Measurements from ENCODE around the gene SUSD5.
A peak's percentile ranks its signal among the peaks of the same experiment; 100 is the strongest.

SUSD5 gene

DNA sequence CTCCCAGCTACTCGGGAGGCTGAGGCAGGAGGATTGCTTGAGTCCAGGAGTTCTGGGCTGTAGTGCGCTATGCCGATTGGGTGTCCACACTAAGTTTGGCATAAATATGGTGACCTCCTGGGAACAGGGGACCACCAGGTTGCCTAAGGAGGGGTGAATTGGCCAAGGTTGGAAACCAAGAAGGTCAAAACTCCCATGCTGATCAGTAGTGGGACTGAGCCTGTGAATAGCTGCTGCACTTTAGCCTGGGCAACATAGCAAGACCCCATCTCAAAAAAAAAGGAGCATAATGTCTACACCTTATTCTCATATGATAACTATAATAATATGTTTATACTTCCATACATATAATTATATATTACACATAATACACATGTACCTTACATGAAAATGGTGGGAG lies 115.6 kb downstream of the SUSD5 start:
- Histone ChIP-seq H3K4me1 (ENCODE audit: control insufficient read depth, insufficient read depth, low read length) (no peaks in the 10 kb centered on the region), H3K36me3 (ENCODE audit: control insufficient read depth in 2 of 2, insufficient read depth in 1 of 2, low read length in 2 of 2) (no peaks in the 10 kb centered on the region), H3K27ac (ENCODE audit: extremely low read depth, low read depth, low read length) (no peak overlapping the region), H3K4me3 (ENCODE audit: low read depth, low read length) (no peak overlapping the region), H3K9me3 (ENCODE audit: control insufficient read depth, insufficient read depth, low read depth, low read length) (no peaks in the 10 kb centered on the region)
- TF ChIP-seq ZNF121 (tag by site-specific recombination; IDR thresholded peaks at IDR 0.05) (peak; percentile 63; the same call in 1 of the 2 replicates), ZNF416 (tag by site-specific recombination; IDR thresholded peaks at IDR 0.05) (no peak)
- TF ChIP-seq, protein P1, sequence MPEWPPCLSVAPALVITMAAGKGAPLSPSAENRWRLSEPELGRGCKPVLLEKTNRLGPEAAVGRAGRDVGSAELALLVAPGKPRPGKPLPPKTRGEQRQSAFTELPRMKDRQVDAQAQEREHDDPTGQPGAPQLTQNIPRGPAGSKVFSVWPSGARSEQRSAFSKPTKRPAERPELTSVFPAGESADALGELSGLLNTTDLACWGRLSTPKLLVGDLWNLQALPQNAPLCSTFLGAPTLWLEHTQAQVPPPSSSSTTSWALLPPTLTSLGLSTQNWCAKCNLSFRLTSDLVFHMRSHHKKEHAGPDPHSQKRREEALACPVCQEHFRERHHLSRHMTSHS (tag by site-specific recombination; IDR thresholded peaks at IDR 0.05) = no peak
- ChIA-PET POLR2A (no interaction called here), CTCF (no interaction called here)

DNA sequence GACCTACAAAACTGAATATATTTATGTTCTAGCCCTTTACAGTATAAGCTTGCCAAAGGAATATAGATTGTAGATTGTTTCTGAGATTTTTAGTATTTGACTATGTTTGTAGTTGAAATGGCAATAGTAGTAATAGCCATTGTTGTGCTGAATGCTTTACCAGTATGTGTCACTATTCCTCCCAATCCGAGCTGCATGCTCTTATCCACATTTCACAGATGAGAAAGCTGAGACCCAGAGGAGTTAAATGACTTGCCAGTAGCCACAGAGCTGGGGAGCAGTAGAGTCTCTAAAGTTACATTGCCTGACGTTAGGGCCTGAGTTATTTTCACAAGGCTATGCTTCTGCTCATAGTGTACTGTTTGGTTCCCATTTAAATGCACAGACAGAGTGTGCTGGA lies 118.4 kb downstream of the SUSD5 start:
- CTCF ChIA-PET = no interaction called here

More for the DNA sequence above, 118.4 kb downstream of the SUSD5 start:
- H3K4me3 ChIP-seq (ENCODE audit: low read depth, low read length) = no peak overlapping the region
- no peaks in the 10 kb centered on the region for H3K36me3 ChIP-seq (ENCODE audit: control insufficient read depth in 2 of 2, insufficient read depth in 1 of 2, low read length in 2 of 2)
- TF ChIP-seq ZNF560 (tag by site-specific recombination; IDR thresholded peaks at IDR 0.05; ENCODE audit: borderline replicate concordance) = no peak
- TF ChIP-seq, protein P2, sequence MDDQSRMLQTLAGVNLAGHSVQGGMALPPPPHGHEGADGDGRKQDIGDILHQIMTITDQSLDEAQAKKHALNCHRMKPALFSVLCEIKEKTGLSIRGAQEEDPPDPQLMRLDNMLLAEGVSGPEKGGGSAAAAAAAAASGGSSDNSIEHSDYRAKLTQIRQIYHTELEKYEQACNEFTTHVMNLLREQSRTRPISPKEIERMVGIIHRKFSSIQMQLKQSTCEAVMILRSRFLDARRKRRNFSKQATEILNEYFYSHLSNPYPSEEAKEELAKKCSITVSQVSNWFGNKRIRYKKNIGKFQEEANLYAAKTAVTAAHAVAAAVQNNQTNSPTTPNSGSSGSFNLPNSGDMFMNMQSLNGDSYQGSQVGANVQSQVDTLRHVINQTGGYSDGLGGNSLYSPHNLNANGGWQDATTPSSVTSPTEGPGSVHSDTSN (CRISPR knock-in tag; IDR thresholded peaks at IDR 0.05) = no peak
- no peak for TF ChIP-seq ZNF138 (tag by site-specific recombination; IDR thresholded peaks at IDR 0.05; ENCODE audit: borderline replicate concordance)
- no peak for TF ChIP-seq ZEB2 (tag by site-specific recombination; IDR thresholded peaks at IDR 0.05)
- no peak for TF ChIP-seq ZNF223 (tag by site-specific recombination; IDR thresholded peaks at IDR 0.05)
- TF ChIP-seq ZNF248 (tag by site-specific recombination; IDR thresholded peaks at IDR 0.05) = no peak
- TF ChIP-seq, protein P3, sequence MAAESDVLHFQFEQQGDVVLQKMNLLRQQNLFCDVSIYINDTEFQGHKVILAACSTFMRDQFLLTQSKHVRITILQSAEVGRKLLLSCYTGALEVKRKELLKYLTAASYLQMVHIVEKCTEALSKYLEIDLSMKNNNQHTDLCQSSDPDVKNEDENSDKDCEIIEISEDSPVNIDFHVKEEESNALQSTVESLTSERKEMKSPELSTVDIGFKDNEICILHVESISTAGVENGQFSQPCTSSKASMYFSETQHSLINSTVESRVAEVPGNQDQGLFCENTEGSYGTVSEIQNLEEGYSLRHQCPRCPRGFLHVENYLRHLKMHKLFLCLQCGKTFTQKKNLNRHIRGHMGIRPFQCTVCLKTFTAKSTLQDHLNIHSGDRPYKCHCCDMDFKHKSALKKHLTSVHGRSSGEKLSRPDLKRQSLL (tag by site-specific recombination; IDR thresholded peaks at IDR 0.05) = no peak
- TF ChIP-seq, protein P4, sequence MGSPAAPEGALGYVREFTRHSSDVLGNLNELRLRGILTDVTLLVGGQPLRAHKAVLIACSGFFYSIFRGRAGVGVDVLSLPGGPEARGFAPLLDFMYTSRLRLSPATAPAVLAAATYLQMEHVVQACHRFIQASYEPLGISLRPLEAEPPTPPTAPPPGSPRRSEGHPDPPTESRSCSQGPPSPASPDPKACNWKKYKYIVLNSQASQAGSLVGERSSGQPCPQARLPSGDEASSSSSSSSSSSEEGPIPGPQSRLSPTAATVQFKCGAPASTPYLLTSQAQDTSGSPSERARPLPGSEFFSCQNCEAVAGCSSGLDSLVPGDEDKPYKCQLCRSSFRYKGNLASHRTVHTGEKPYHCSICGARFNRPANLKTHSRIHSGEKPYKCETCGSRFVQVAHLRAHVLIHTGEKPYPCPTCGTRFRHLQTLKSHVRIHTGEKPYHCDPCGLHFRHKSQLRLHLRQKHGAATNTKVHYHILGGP (tag by site-specific recombination; IDR thresholded peaks at IDR 0.05) = no peak
- no peak for TF ChIP-seq ZNF624 (tag by site-specific recombination; IDR thresholded peaks at IDR 0.05)
- no peak for TF ChIP-seq SALL2 (tag by site-specific recombination; IDR thresholded peaks at IDR 0.05; ENCODE audit: borderline replicate concordance)
- TF ChIP-seq ZNF214 (tag by site-specific recombination; IDR thresholded peaks at IDR 0.05; ENCODE audit: borderline replicate concordance) = no peak
- H3K9me3 ChIP-seq (ENCODE audit: control insufficient read depth, insufficient read depth, low read depth, low read length) = no peaks in the 10 kb centered on the region
- H3K4me1 ChIP-seq (ENCODE audit: control insufficient read depth, insufficient read depth, low read length) = no peaks in the 10 kb centered on the region
- no peak overlapping the region for H3K27ac ChIP-seq (ENCODE audit: extremely low read depth, low read depth, low read length)
- POLR2A ChIA-PET = no interaction called here

Measured in HEK293 (cell line).